GM18520 (cell line): ENCODE results near the gene MARCHF10.
"Not testable (repeated sequence)": the region's sequence is repeated elsewhere in the genome, so short reads cannot be mapped to it uniquely, and the experiment has no call there.

Source experiments
- ATAC-seq: cut with Tn5 transposase; IDR thresholded peaks from one replicate; pipeline ENCODE4 v1.9.1; 2021; ENCODE audit not compliant: unreplicated experiment

MARCHF10 gene

GRCh38 chr17:62807812-62808575, at the start of gene MARCHF10:
Gene MARCHF10, minus strand, starts transcription at chr17:62808314. Its CDS starts 6,579 bp downstream, at chr17:62801735.
- ATAC-seq: no peak

GRCh38 chr17:62857526-62857925, 49.4 kb upstream of the MARCHF10 start:
- ATAC-seq: no peak

GRCh38 chr17:62856594-62856993, 48.5 kb upstream of the MARCHF10 start:
- ATAC-seq: no peak

- no peak for ATAC-seq
Observed at GRCh38 chr17:62855156-62855555, 47.0 kb upstream of the MARCHF10 start.

- ATAC-seq: no peak
Observed at GRCh38 chr17:62854098-62854680, 46.1 kb upstream of the MARCHF10 start.

GRCh38 chr17:62852195-62852594, 44.1 kb upstream of the MARCHF10 start:
- ATAC-seq: no peak

- not testable (repeated sequence) for ATAC-seq
Observed at GRCh38 chr17:62849591-62850415, 41.7 kb upstream of the MARCHF10 start.

GRCh38 chr17:62848334-62848733, 40.2 kb upstream of the MARCHF10 start:
- no peak for ATAC-seq

GRCh38 chr17:62847426-62847825, 39.3 kb upstream of the MARCHF10 start:
- no peak for ATAC-seq

DNA sequence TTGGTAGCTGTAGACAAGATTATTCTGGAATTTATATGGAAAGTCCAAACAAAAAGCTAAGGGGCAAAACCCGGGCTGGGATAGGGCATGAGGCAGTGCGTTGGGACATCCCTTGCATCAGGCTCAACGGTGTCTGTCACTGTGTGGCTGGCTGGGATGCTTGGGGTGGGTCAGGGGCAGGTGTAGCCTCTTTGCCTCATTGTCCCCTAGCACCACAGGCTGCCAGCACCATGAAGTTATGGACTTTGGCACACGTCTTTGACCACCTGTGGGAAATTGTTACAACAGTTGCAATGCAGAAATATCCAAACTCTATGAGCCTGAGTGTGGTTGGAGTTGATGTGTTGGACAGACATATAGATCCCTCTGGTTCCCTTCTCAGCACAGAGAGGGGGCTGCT, 32.8 kb upstream of the MARCHF10 start:
- ATAC-seq: no peak

DNA sequence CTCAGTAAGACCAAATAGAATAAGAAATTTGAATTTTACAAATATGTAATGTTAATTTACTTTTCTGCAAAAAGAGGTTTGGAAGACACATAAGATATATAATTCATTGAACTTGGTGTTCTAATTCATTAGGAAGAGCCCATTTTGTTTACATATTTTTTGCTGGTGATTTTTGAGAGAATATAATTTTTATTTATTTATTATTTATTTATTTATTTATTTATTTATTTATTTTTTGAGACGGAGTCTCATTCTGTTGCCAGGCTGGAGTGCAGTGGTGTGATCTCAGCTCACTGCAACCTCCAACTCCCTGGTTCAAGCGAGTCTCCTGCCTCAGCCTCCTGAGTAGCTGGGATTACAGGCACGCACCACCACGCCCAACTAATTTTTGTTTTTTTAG, 25.7 kb upstream of the MARCHF10 start:
- ATAC-seq: not testable (repeated sequence)

DNA sequence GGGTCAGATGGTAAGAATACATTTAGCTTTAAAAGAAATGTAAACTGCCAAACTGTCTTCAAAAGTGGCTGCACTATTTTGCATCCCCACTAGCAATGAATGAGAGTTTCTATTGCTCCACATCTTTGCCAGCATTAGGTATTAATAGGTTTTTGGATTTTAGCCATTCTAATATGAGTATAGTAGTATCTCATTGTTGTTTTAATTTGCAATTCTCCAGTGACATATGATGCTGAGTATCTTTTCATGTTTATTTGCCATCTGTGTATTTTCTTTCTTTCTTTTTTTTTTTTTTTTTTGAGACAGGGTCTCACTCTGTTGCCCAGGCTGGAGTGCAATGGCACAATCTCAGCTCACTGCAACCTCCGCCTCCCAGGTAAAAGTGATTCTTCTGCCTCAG, 24.3 kb upstream of the MARCHF10 start:
- ATAC-seq: no peak

GRCh38 chr17:62831066-62831465, 23.0 kb upstream of the MARCHF10 start:
- not testable (repeated sequence) for ATAC-seq

DNA sequence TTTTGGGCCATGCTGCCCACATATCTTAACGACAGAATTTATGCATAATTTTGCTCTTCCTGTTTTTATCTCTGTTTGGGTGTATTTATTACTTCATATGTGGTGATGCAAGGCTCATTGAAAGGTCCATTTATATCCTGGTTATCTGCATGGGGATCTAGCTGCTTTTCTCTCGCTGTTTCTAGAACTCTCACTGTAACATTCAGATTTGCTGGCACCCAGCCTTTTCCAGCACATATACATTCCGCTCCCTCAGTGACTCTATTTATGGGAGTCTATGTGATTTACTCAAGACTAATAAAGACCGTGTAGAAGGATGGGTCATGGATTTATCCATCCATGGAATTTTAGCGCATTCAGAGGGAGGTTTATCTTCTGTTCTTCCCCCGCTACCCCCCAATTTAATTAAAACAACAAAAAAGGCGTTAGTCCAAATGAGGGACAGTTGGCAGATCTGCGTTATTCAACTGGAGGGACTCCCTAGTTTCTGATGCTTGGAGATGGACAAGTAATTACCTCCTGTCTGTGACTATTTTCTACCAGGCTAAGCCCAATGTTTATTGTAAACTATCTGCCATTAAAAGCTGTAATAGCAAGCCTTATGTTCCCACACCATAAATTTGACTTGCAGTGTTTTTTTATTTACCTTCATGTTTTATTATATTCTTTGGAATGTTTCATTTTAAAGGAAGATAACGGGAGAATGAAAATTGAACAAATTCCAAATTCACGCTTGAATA, 19.8 kb upstream of the MARCHF10 start:
- no peak for ATAC-seq

- ATAC-seq: no peak
Observed at GRCh38 chr17:62826956-62827355, 18.8 kb upstream of the MARCHF10 start.

DNA sequence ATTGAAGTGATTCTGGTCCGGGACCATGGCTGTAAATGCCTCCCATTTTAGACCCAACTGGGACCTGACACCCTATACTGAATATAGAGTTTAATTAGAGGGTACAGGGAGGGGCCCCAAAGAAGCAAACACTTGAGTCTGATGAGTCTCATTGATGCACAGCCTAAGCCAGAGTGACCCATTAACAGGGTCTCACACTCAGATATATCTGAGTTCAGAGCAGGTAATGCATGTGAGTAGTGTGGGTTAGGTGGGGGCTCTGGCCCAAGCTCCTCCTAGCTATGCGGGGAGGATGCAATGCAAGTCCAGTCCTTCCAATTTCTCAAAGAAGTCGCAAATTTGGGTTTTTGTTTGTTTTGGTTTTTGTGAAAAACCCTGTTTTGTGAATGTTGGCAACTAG, 17.1 kb upstream of the MARCHF10 start:
- no peak for ATAC-seq

- no peak for ATAC-seq
Observed at GRCh38 chr17:62824290-62825131, 16.4 kb upstream of the MARCHF10 start.

- ATAC-seq: no peak
Observed at GRCh38 chr17:62823111-62823893, 15.2 kb upstream of the MARCHF10 start.
